Stimulated activated CD4-positive, alpha-beta T cell treated with anti-CD3 and anti-CD28 coated beads, Interleukin-1b, Interleukin-23, amount 100 ng/mL, for 48 hours (primary cell): ENCODE measurements around the gene SCLY.

Experiments
- DNase-seq: peaks from one replicate; pipeline ENCODE4 v3.0.0-alpha.2; 2020

SCLY gene

GRCh38 chr2:238142382-238143205 lies 81.8 kb downstream of the SCLY start:
- no peak for DNase-seq

GRCh38 chr2:238143239-238143951 lies 82.6 kb downstream of the SCLY start:
- DNase-seq: no peak

- DNase-seq: no peak
Measured at GRCh38 chr2:238144262-238144661, 83.5 kb downstream of the SCLY start.

GRCh38 chr2:238145046-238145445 lies 84.2 kb downstream of the SCLY start:
- DNase-seq: no peak

GRCh38 chr2:238145851-238146250 lies 85.0 kb downstream of the SCLY start:
- DNase-seq: no peak

GRCh38 chr2:238146884-238147544 lies 86.2 kb downstream of the SCLY start:
- DNase-seq: no peak

- DNase-seq: no peak
Measured at GRCh38 chr2:238148981-238149380, 88.2 kb downstream of the SCLY start.
